GM13977 (cell line): Measurements from ENCODE around the gene SLC10A3.
"Not testable (repeated sequence)": the region's sequence is repeated elsewhere in the genome, so short reads cannot be mapped to it uniquely, and the experiment has no call there.

Experiments used
- DNase-seq: peaks from one replicate; pipeline ENCODE4 v3.0.0; 2012; ENCODE audit warnings: low spot score
- CTCF ChIP-seq: IDR thresholded peaks from 2 replicates; pipeline ENCODE4 v1.5.1; 2012; ENCODE audit warnings: mild to moderate bottlenecking, control low read depth; ENCODE audit not compliant: insufficient read depth; ENCODE audit errors: extremely low read depth, missing control alignments
- in situ Hi-C: fragments of 300-500 bp; cut with MboI; formaldehyde crosslinking; loops from one replicate; pipeline ENCODE4 v1.12.0; 2022; ENCODE audit warnings: low sequenced_read_pairs, low pct_unique_long_range_greater_than_20kb, mixed read lengths, inconsistent platforms; ENCODE audit not compliant: unreplicated experiment

The SLC10A3 gene

GRCh38 chrX:154502098-154502497, 11.7 kb upstream of the SLC10A3 start:
- in situ Hi-C loops: no loop called here
- no peak for TF ChIP-seq CTCF
- no peak for DNase-seq

GRCh38 chrX:154501423-154501822, 11.0 kb upstream of the SLC10A3 start:
- DNase-seq, in situ Hi-C loops: not testable (repeated sequence)

GRCh38 chrX:154496591-154497137, 6.2 kb upstream of the SLC10A3 start:
- in situ Hi-C loops, DNase-seq: not testable (repeated sequence)

GRCh38 chrX:154495472-154495922, 5.1 kb upstream of the SLC10A3 start:
- in situ Hi-C loops: no loop called here
- no peak for TF ChIP-seq CTCF
- DNase-seq: no peak

GRCh38 chrX:154494715-154495114, 4.3 kb upstream of the SLC10A3 start:
- DNase-seq: no peak
- no peak for TF ChIP-seq CTCF
- in situ Hi-C loops: no loop called here

GRCh38 chrX:154490021-154490413, 412 bp downstream of the SLC10A3 start:
- in situ Hi-C loops: no loop called here
- no peak for TF ChIP-seq CTCF
- DNase-seq: no peak

GRCh38 chrX:154489182-154489581, 1.2 kb downstream of the SLC10A3 start:
- in situ Hi-C loops: no loop called here
- no peak for TF ChIP-seq CTCF

More at GRCh38 chrX:154489182-154489581, 1.2 kb downstream of the SLC10A3 start:
- no peak for DNase-seq
